G401 (cell line): Measurements from ENCODE around the gene LIMS1. TPM values are rescaled to one million over a fixed set of nuclear protein-coding genes. Genes with fewer than 3 reads are reported as not detected.
A peak's percentile ranks its signal among the peaks of the same experiment; 100 is the strongest.
"Not testable (repeated sequence)": the region's sequence is repeated elsewhere in the genome, so short reads cannot be mapped to it uniquely, and the experiment has no call there.

Source experiments
- DNase-seq: peaks from one replicate; pipeline ENCODE4 v3.0.0-alpha.2; 2015; ENCODE audit warnings: low spot score
- in situ Hi-C: cut with HindIII; loops from 2 replicates; pipeline ENCODE4 v1.10.0; 2016; ENCODE audit warnings: low sequenced_read_pairs, mixed read lengths
- total RNA-seq: library from RNA; depleted of rRNA; stranded (reverse); fragments of >200 nt; shearing (Covaris generic); gene quantifications from 2 replicates; pipeline ENCODE4 v1.2.3, GENCODE V29; 2014

The LIMS1 gene
- total RNA-seq, 1 experiment from 2014 or later, result 68.3 TPM

GRCh38 chr2:108547606-108548005 is 13.3 kb downstream of the LIMS1 start:
- DNase-seq, result no peak
- in situ Hi-C loops, result no loop called here

DNA sequence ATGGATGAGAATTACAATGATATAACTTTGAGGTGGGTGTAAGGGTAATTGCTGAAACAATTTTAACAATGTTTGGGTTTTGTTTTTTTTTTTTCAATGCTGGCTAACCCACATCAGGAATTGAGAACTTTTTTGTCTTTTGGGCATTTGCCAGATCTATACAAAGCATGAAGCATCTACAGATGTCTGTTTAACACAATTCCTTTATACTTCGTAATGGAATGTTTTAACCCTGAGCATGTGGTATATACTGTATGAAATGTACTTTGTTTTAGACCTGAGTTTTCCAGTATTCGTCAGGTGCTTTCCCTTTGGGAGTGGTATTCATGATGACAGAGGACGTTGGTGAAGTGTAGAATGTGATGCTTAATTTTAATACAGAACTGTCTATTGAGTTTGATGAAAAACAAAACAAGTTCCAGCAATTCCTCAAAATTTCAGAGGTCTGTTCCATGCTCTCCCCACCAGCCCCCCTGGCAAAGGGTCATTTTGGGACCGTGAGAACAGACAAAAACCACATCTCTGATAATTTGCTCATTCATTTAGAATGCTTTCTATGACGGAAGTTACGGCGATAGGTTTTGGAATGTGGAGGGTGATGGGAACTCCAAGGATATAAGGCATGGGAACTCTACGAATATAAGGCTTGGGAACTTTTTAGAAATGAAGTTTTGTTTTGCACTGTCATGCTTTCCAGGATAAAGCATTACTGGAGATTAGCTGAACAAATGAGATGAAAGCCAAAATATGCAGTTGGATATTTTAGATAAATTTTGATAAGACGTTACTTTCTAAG is 14.1 kb downstream of the LIMS1 start:
- in situ Hi-C loops, result no loop called here
- no peak for DNase-seq

DNA sequence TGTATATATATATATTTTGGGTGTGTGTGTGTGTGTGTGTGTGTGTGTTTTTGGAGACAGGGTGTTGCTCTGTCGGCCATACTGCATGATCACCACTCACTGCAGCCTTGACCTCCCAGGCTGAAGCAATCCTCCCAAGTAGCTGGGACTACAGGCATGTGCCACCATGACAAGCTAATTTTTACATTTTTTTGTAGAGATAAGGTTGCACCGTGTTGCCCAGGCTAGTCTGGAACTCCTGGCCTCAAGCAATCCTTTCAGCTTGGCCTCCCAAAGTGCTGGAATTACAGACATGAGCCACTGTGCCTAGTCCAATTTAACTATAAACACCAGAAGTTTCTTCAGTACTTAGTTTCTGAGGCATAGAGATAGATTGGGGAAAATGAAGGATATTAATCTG is 18.3 kb downstream of the LIMS1 start:
- in situ Hi-C loops, result loop anchor here (25.0 kb wide), 1 partner anchor 90 kb away; no protein-coding TSS in a partner anchor

GRCh38 chr2:108553209-108553919 is 19.1 kb downstream of the LIMS1 start:
- DNase-seq, result peak; percentile 10
- in situ Hi-C loops, result loop anchor here (25.0 kb wide), 1 partner anchor 91 kb away; no protein-coding TSS in a partner anchor

More for the DNA sequence above, 18.3 kb downstream of the LIMS1 start:
- no peak for DNase-seq

GRCh38 chr2:108554528-108554927 is 20.3 kb downstream of the LIMS1 start:
- in situ Hi-C loops, result loop anchor here (25.0 kb wide), 1 partner anchor 92 kb away; no protein-coding TSS in a partner anchor
- DNase-seq, result no peak

- DNase-seq, result no peak
- in situ Hi-C loops, result loop anchor here (25.0 kb wide), 1 partner anchor 93 kb away; no protein-coding TSS in a partner anchor
These were observed 21.3 kb downstream of the LIMS1 start for GRCh38 chr2:108555572-108555971.

DNA sequence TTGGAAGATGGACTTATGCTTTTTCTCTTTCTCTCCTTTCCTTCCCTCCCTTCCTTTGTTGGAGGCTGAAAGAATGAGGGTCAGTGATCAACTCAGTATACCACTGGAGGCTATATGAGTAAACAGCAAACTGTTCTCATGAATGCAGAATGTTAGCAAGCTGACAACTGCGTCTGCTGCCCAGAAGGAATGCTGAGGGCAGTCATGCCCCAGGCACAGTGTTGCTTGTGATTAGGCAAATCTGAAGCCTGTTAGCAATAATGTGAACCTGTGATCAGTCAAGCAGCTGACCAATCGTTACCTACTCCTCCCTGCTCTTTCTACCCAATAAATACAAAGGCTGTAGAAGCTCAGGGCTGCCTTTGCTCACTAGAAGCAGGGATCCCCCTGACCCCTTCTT is 22.3 kb downstream of the LIMS1 start:
- not testable (repeated sequence) for DNase-seq
- in situ Hi-C loops, result loop anchor here (25.0 kb wide), 1 partner anchor 94 kb away; no protein-coding TSS in a partner anchor

- in situ Hi-C loops, result loop anchor here (25.0 kb wide), 1 partner anchor 98 kb away; no protein-coding TSS in a partner anchor
- DNase-seq, result no peak
These were observed 26.1 kb downstream of the LIMS1 start for GRCh38 chr2:108560241-108560811.

DNA sequence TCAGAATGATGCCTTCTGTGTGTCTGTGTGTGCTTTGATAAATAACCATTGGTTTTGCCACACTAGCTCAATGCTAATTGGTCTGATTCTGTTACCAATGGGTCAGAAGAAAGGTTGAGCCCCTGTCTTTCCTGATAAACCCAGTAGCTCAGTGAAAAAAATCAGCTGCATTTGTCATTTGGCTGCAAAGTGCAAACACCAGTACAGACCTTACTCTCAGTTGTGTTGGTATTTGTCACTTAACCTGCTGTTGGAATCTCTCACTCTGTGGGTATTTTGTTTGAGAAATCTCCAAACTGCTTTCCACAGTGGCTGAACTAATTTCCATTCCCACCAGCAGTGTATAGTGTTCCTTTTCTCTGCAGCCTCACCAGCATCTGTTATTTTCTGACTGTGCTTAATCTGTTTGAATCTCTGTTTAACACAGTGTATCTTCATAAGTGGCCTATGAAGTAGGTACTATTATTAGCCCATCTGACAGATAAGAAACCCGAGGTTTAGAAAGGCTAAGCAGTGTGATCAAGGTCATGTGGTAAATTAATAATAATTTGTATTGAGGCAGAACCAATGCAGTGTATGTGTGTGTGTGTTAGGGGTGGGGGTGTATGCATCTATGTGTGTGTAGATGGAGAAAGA is 26.7 kb downstream of the LIMS1 start:
- no peak for DNase-seq

DNA sequence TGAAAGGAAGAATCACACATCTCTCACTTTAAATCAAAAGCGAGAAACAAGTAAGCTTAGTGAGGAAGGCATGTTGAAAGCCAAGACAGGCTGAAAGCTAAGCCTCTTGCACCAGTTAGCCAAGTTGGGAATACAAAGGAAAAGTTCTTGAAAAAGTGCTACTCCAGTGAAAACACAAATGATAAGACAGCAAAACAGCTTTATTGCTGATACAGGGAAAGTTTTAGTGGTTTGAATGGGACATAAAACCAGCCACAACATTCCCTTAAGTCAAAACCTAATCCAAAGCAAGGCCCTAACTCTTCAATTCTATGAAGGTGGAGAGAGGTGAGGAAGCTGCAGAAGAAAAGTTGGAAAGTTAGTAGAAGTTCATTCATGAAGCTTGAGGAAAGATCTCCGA is 28.0 kb downstream of the LIMS1 start:
- in situ Hi-C loops, result loop anchor here (25.0 kb wide), 1 partner anchor 100 kb away; no protein-coding TSS in a partner anchor
- DNase-seq, result no peak

More for the DNA sequence above, 26.7 kb downstream of the LIMS1 start:
- in situ Hi-C loops, result loop anchor here (25.0 kb wide), 1 partner anchor 99 kb away; no protein-coding TSS in a partner anchor

GRCh38 chr2:108564510-108564909 is 30.2 kb downstream of the LIMS1 start:
- DNase-seq, result no peak
- in situ Hi-C loops, result loop anchor here (25.0 kb wide), 1 partner anchor 102 kb away; no protein-coding TSS in a partner anchor

DNA sequence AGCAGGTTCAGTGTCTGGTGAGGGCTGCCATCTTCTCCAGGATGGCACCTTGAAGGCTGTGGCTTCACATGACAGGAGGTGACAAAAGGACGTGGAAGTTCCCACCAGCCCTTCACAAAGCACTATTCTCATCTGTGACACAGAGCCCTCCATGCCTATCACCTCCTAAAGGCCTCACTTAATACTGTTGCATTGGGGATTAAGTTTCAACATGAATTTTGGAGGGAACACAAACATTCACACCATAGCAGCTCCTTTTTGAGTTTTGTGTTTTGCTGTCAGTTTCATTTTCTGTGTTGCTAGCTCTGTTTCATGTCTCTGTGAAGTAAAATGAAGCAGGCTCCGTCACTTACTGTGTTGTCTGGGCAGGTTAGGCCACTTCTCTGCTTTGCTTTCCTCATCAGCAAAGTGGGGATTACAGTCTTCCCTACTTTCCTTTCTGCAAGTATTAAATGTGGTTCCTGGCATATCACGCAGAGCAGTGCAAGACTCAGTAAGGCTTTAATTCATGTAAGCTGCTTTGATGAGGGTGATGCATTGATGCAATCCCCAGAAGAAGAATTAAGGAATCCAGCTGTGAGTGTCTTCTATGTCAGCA is 31.6 kb downstream of the LIMS1 start:
- in situ Hi-C loops, result loop anchor here (25.0 kb wide), 1 partner anchor 104 kb away; no protein-coding TSS in a partner anchor

GRCh38 chr2:108570416-108570815 is 36.1 kb downstream of the LIMS1 start:
- no peak for DNase-seq
- in situ Hi-C loops, result loop anchor here (25.0 kb wide), 1 partner anchor 108 kb away; no protein-coding TSS in a partner anchor

More for the DNA sequence above, 31.6 kb downstream of the LIMS1 start:
- no peak for DNase-seq

- no peak for DNase-seq
- in situ Hi-C loops, result loop anchor here (25.0 kb wide), 1 partner anchor 109 kb away; no protein-coding TSS in a partner anchor
These were observed 37.0 kb downstream of the LIMS1 start for GRCh38 chr2:108571286-108571685.

GRCh38 chr2:108573061-108573460 is 38.8 kb downstream of the LIMS1 start:
- in situ Hi-C loops, result loop anchor here (25.0 kb wide), 1 partner anchor 111 kb away; no protein-coding TSS in a partner anchor
- DNase-seq, result no peak

DNA sequence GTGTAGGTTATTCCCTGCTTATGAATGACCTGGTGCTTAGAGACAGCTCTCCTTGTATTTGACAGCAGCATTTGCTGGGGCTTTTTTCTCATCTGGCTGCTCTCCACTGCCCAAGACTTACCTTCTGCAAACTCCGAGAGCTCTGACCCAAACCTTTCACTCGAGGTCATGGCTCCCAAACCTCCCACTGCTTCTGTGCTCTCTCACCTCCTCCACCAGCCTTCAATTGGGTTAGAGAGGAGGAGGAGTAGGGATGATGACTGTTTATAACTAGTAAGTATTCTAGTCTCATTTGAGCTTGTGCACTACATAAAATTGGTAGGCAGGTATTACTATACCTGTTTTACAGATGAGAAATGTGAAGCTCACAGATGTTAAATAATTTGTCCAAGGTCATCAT is 40.1 kb downstream of the LIMS1 start:
- in situ Hi-C loops, result loop anchor here (25.0 kb wide), 1 partner anchor 112 kb away; no protein-coding TSS in a partner anchor
- DNase-seq, result no peak

DNA sequence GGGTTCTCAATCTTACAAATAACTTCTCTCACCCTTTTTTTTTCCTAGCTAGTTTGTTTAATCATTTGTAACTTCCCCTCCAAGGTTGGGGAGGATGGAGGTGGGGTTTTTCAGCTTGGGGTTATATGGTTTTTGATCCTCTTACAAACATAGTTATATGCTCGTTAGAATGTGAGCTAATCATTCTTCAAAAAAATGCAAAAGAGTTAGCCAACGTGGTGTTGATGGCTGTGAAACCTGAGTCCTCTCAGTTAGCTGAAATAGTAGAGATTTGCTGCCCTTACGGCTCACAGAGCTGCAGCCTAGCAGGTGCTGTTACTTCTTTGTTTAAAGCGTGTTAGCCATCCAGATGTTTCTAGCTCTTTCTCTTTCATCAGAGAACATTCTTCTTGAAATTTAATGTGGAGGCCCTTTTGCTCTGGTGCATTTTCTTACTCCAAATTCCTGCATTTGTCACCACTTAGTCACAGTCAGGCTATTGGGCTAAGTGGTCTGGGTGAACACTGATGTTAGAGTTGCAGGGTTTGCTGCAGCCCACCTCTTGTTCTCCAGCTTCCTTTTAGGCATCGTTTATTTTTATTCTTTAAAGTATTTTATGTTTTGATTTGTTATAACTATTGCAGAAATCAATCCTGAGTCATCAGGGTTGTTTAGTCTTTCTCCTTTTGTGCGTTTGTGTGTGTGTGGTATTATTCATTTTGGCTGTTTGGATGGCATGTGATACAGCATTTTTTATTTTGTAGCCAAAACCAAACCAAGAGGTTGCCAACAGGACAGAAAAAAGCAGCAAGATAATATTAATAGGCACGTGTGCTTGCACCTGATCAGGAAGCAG is 41.1 kb downstream of the LIMS1 start:
- DNase-seq, result no peak
- in situ Hi-C loops, result no loop called here
